Tibial nerve (tissue), 4 donors: Measurements from ENCODE around the gene TOR2A. TPM values are rescaled to one million over a fixed set of nuclear protein-coding genes. Genes with fewer than 3 reads are reported as not detected.

ENCODE experiments used
- DNase-seq, 2 donors: peaks; one replicate each; pipeline ENCODE4 v3.0.0-alpha.2; 2019; ENCODE audit warnings: low spot score in 2 of 2
- H3K27ac ChIP-seq, 4 donors: fragments of 200-600 bp; sonication (generic) in 3 of 4; one replicate each; pipeline ENCODE4 v1.5.1; 2017 to 2019; ENCODE audit warnings: mild to moderate bottlenecking in 1 of 4
- H3K27me3 ChIP-seq, 2 donors: fragments of 200-600 bp; sonication (generic) in 1 of 2; one replicate each; pipeline versions ENCODE4 v1.5.1 to v1.6.0; 2017 to 2019
- H3K36me3 ChIP-seq, 3 donors: fragments of 200-600 bp; sonication (generic); one replicate each; pipeline ENCODE4 v1.5.1; 2018 to 2019
- H3K4me1 ChIP-seq, 4 donors: fragments of 200-600 bp; sonication (generic) in 3 of 4; one replicate each; pipeline ENCODE4 v1.5.1; 2017 to 2019
- H3K4me3 ChIP-seq, 4 donors: fragments of 200-600 bp; sonication (generic) in 3 of 4; one replicate each; pipeline ENCODE4 v1.5.1; 2017 to 2019; ENCODE audit warnings: mild to moderate bottlenecking in 1 of 4, moderate library complexity in 1 of 4
- H3K9me3 ChIP-seq, 4 donors: fragments of 200-600 bp; sonication (generic) in 3 of 4; one replicate each; pipeline ENCODE4 v1.5.1; 2017 to 2019
- CTCF ChIP-seq, 5 experiments: fragments of 200-600 bp in 3 of 5; fragments of 450-650 bp in 2 of 5; sonication (generic) in 3 of 5; IDR thresholded peaks; one replicate each; pipeline ENCODE4 v1.5.1; 2016 to 2019; ENCODE audit warnings: antibody characterized with exemption in 5 of 5, mild to moderate bottlenecking in 3 of 5, moderate library complexity in 2 of 5
- EP300 ChIP-seq, 2 donors: sonication (generic); formaldehyde crosslinking; IDR thresholded peaks; one replicate each; pipeline ENCODE4 v1.6.1; 2017; ENCODE audit warnings: antibody characterized with exemption in 2 of 2, mild to moderate bottlenecking in 1 of 2
- POLR2A ChIP-seq, 2 donors: fragments of 450-650 bp; IDR thresholded peaks; one replicate each; pipeline ENCODE4 v1.6.1; 2017; ENCODE audit warnings: antibody characterized with exemption in 2 of 2, mild to moderate bottlenecking in 2 of 2, moderate library complexity in 2 of 2
- WGBS, 2 donors: methylation state at CpG; one replicate each; pipeline ENCODE4 v1.1.5; 2018; 5-methylcytosine and 5-hydroxymethylcytosine counted together
- total RNA-seq, 4 donors: library from RNA; depleted of rRNA; stranded (reverse); fragments of >200 nt; gene quantifications; one replicate each; pipeline ENCODE4 v1.1.0, GENCODE V29; 2016

TOR2A gene
- total RNA-seq, 4 donors from 2014 or later = 13.3 to 15.3 (median 14.4) TPM

DNA sequence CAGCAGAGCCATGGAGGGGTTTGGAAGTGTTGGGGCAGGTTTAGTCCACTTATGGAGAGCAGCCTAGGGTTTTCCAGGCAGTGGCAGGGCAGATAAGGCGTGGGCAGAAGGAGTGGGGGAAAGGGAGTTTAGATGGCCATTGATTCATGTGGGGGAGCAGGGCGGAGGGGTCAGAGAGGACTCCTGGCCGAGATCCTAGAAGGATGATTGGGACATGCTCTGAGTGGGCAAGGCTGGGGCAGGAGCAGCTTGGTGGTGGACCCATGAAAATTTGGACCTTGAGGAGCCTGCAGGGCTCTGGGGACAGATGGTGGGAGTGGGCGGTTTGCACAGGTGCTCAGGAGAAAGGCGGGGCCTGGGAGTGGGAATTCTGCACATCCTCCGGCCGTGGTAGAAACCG lies 18.1 kb upstream of the TOR2A start:
- no peaks in the 10 kb centered on the region for H3K9me3 ChIP-seq
- no peak for DNase-seq
- peaks cover 0 to 17% (median 0%) of the 10 kb centered on the region in 4 donors for H3K4me1 ChIP-seq
- peaks cover 0 to 30% (median 0%) of the 10 kb centered on the region in 3 donors for H3K36me3 ChIP-seq
- H3K27me3 ChIP-seq = peaks cover 0 to 38% of the 10 kb centered on the region in 2 donors
- 71 to 77% methylated on average over 7 to 8 of the region's 8 CpGs for WGBS, 2 donors
- H3K27ac ChIP-seq = no peak overlapping the region
- H3K4me3 ChIP-seq = no peak overlapping the region
- TF ChIP-seq EP300 (IDR thresholded peaks at IDR 0.05) = no peak
- no peak for TF ChIP-seq CTCF (IDR thresholded peaks at IDR 0.05)
- TF ChIP-seq POLR2A (IDR thresholded peaks at IDR 0.05) = no peak

GRCh38 chr9:127751269-127752054 lies 16.4 kb upstream of the TOR2A start:
- Histone ChIP-seq H3K9me3 (no peaks in the 10 kb centered on the region), H3K27me3 (peaks cover 0 to 28% of the 10 kb centered on the region in 2 donors), H3K36me3 (peaks cover 0 to 34% (median 0%) of the 10 kb centered on the region in 3 donors), H3K27ac (no peak overlapping the region), H3K4me1 (peaks cover 0 to 17% (median 0%) of the 10 kb centered on the region in 4 donors), H3K4me3 (no peak overlapping the region)
- DNase-seq = no peak
- no peak for TF ChIP-seq CTCF (IDR thresholded peaks at IDR 0.05)
- no peak for TF ChIP-seq POLR2A (IDR thresholded peaks at IDR 0.05)
- no peak for TF ChIP-seq EP300 (IDR thresholded peaks at IDR 0.05)
- WGBS, 2 donors = 43 to 45% methylated on average over 10 of the region's 10 CpGs

- Histone ChIP-seq H3K9me3 (no peaks in the 10 kb centered on the region), H3K27ac (no peak overlapping the region), H3K4me3 (no peak overlapping the region), H3K27me3 (peaks cover 0 to 9% of the 10 kb centered on the region in 2 donors), H3K4me1 (peaks cover 0 to 3% (median 0%) of the 10 kb centered on the region in 4 donors), H3K36me3 (peaks cover 0 to 39% (median 0%) of the 10 kb centered on the region in 3 donors)
- DNase-seq = no peak
- TF ChIP-seq EP300 (IDR thresholded peaks at IDR 0.05) = no peak
- TF ChIP-seq CTCF (IDR thresholded peaks at IDR 0.05) = no peak
- WGBS, 2 donors = 90 to 95% methylated on average over 15 to 21 of the region's 26 CpGs
Measured at GRCh38 chr9:127749090-127749787, 14.1 kb upstream of the TOR2A start.

DNA sequence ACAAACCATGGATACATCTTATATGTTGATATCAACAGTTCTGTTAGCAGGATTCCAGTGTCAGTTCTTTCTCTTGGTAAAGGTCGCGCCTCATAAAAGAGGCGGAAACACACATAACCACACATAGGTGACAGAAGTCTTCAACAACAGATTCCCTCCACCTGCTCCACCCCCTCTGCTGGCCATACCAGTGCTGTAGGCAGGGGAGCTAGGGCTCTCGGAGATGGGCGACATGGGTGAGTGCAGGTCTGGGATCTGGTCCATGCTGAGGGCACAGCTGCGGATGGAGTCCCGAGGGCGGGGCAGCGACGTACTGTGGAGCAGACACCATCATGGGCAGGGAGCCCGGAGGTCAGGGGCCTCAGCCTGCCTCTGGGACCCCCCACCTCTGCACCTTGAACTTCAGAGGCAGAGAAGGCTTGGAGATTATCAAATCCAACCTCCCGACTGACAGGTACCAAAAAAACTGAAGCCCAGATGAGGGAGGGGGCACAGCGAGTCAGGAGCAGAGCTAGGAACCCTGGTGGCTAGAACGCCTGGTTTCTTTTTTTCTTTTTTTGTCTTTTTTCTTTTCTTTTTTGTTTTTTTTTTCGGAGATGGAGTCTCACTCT lies 12.0 kb upstream of the TOR2A start:
- TF ChIP-seq POLR2A (IDR thresholded peaks at IDR 0.05) = no peak
- TF ChIP-seq EP300 (IDR thresholded peaks at IDR 0.05) = no peak
- no peak for TF ChIP-seq CTCF (IDR thresholded peaks at IDR 0.05)
- Histone ChIP-seq H3K4me3 (no peak overlapping the region), H3K36me3 (peaks cover 0 to 39% (median 0%) of the 10 kb centered on the region in 3 donors), H3K4me1 (no peaks in the 10 kb centered on the region), H3K9me3 (no peaks in the 10 kb centered on the region), H3K27ac (no peak overlapping the region), H3K27me3 (no peaks in the 10 kb centered on the region)
- no peak for DNase-seq
- WGBS, 2 donors = 83 to 87% methylated on average over 14 to 15 of the region's 15 CpGs
